ENCODE measurements around the gene SPR. TPM values are rescaled to one million over a fixed set of nuclear protein-coding genes. Genes with fewer than 3 reads are reported as not detected.

SPR gene
- total RNA-seq, 1 experiment from 2014 or later, result 29.9 TPM

GRCh38 chr2:72915320-72915906, 28.2 kb downstream of the SPR start:
- no peak for DNase-seq (ENCODE audit: low read depth)

DNA sequence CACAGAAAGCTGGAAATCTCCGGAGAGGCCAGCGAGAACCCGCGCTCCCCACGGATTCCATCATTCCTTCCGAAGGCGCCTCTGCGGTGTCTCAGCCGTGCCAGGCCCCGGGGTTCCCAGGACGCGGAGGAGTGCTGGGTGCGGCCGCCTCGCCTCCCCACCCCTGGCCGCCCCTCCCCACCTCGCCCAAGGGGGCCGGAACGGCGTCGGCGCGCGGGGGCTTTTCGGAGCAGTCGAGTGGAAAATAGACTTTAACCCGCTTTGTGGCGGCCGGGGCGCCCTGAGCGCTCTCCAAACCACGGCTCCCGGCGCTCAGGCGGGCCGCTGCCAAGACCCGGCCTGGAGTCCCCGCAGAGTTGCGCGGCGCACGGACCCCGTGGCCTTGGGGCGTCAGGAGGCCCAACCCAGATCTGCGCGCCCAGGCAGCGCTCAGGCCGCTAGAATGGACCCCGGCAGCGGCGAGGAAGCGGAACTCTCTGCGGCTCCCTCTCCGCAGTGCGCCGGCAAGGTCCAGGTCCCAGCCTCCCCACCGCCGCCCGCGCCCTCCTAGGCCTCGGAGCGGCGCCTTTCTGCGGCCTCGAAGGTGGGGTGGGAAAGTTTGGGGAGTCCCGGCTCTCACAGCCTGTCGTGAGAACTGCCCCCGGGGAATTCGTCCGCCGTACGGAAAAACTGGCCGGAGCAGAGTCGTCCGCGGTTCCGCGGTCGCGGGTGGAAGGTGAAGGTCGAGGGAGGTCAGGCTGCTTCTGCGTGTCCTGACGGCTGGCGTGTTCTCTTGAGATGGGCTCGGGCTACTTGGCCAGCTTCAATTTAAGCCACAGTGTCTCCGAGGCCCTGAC, 28.9 kb downstream of the SPR start:
- DNase-seq (ENCODE audit: low read depth), result peak; percentile 56

DNA sequence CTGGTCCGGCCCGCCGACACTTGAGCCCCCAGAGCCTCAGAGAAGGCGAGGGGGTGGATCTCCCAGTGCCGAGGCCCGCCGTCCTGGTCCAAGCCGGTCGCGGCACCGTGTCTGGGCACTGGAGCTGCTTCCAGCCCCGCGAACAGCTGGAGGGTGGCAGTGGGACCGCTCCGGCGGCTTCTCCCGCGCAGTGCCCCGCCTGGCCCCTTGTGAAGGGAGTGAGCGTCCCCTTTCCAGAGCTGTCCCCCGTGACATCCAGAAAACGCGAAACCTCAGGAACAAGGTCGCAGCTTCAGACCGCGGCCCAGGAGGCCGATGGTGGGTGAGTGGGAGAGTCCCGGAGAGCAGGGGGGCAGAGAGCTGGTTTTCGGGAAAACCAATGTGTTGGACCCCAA, 29.5 kb downstream of the SPR start:
- DNase-seq (ENCODE audit: low read depth), result no peak

DNA sequence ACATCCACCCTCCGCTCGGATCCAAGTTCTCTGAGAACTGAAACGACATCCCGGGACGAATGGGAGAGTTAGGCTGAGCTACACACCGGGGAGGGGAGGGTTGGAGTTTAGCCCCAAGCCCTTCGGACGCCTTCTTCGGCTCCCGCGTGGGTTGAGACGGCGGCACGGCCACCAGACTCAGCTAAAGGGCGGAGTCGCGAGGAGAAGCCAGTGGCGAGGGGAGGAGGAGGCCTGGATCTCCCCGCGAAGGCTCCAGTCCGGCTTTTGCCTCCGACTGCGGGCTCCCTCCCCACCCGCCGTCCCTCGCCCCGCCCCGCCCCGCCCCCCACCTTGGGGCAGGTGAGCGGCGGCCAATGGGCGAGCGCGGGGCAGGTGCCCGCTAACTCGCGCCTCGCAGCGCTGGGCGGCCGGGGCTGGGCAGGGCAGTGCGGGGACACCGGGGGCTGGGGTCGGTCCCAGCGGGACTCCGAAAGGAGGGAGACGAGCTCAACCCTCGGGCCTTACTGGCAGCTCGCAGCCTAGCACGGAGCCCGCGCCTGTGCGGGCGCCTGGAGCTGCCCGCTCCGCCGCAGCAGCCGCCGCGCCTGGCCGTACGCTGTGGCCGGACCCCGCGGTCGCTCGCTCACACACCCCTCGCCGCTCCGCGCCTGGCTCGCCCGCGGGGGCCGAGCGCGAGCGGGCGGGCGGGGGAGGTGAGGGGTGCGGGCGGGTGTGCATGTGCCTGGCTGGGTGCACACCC, 30.1 kb downstream of the SPR start, which contains the start of gene EMX1:
Gene EMX1 (plus strand): TSS at position 382 of the 739 bp plus-strand sequence. CDS start 334 bp downstream, at position 716.
- DNase-seq (ENCODE audit: low read depth), result peak; percentile 62

DNA sequence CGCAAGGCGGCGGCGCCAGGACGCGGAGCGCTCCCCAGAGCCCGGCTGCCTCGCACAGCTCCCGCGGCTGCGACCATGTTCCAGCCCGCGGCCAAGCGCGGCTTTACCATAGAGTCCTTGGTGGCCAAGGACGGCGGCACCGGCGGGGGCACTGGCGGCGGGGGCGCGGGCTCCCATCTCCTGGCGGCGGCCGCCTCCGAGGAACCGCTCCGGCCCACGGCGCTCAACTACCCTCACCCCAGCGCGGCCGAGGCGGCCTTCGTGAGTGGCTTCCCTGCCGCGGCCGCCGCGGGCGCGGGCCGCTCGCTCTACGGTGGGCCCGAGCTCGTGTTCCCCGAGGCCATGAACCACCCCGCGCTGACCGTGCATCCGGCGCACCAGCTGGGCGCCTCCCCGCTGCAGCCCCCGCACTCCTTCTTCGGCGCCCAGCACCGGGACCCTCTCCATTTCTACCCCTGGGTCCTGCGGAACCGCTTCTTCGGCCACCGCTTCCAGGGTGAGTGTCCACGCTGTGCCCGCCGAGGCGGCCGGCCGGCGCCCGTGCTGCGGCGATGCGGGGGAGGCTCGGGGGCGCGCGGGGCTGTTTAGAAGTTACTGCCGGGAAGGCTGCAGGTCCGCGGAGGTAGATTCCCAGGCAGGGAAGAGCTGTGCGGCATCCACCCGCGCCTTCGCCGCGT, 30.8 kb downstream of the SPR start:
- DNase-seq (ENCODE audit: low read depth), result no peak

DNA sequence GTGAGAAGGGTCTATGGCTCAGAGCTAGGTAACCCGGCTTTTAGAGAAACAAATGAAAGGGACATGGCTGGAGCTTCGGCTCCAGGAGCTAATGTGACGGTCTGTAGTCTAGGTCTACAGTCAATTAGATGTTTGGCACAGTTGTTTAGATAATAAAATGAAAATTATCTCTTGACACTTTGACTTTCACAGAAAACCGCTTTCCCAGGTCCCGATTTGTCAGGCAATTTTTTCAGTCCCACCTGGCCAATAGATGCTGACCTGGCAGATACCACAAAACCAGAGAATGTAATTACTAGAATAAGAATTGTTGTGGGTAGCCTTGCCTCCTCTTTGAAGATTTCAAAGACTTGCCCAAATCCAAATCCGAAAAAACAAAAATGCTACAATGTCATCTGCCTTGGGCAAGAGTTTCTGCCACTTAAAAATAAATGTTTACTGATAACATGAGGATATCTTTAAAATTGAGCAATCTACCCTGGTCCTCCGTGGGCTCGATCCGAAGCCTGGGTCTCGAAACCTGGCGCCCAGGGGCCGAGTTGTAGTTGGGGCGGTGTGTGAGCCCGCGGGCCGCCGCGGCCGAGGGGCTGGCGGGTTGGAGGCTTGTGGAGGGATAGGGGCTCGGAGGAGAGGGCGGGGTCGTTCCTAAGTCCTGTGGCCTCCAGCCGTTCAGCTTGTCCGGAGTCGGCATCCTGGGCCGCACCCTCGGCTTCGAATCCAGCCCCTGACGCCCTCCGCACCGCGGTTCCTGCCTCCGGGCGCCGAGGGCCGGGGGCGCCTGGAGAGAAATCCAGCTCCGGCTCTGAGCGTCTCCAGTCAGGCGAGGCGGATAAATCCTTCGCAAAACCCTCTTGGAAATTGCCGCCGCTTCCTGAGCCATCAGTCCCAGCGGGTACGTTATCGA, 32.5 kb downstream of the SPR start:
- DNase-seq (ENCODE audit: low read depth), result no peak

DNA sequence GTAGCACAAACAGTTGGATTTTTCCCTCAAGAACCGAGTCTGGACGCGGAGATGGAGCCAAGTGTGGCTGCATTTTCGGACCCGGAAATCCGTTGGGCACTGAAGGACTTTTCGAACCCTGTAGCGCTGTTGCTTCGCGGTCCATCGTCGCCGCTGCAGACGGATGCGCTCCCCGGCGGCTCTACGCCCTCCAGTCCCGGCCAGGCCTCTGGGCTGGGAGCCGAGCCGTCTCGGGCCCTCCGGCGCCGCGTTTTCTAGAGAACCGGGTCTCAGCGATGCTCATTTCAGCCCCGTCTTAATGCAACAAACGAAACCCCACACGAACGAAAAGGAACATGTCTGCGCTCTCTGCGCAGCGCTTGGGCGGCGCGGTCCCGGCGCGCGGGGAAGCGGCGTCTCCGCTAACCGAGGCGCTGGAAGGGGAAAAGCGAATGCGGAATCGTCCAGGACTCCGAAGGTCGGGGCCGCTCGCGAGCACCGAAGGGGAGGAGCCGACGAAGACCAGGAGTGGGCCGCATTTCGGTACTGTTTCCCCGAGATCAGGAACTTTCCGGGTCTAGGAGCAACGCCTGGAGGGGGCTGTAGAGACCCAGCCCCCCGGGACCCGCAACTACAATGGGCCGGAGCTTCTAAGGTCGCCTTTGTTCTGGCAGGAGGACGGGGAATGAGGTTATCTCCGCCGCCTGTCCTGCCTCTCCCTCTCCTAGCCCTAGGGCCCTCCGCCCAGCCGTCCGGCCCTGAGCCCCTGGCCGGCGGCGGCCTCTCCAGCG, 33.3 kb downstream of the SPR start:
- DNase-seq (ENCODE audit: low read depth), result peak; percentile 22

DNA sequence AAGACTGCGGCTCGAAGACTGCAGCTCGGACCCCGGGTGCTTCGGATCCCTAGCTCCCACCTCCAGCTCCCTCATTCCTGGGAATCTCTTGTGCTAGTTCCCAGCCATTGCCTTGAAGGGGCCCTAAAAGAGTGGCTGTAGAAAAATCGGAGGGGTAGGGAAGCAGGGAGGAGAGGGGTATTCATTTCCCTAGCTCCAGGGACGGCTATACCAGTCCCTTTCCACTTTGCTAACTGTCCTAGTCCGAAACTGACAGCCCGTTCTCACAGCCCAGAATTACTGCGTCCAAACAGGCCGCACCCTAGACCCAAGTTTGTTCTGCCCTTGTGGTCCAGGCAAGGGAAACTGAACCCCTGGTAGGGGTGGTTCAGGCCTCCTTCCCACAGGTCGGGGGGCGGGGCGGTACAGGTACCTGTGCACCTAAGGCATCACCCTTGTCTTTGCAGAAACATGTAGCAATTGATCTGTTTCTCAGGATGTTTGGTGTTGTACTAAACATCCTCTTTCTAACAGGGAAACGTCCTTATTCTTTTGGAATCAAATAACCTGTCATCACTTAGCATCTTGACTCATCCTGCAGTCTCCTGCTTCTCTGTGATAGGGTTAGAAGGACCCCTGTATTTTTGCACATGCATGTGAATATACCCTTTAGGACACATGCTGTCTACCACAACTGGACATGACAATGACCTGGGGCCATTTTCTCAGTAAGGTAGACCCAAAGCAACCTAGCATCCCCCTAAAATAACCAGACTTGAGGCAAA, 34.1 kb downstream of the SPR start:
- no peak for DNase-seq (ENCODE audit: low read depth)

- DNase-seq (ENCODE audit: low read depth), result no peak
Observed at GRCh38 chr2:72921853-72922252, 34.6 kb downstream of the SPR start.

DNA sequence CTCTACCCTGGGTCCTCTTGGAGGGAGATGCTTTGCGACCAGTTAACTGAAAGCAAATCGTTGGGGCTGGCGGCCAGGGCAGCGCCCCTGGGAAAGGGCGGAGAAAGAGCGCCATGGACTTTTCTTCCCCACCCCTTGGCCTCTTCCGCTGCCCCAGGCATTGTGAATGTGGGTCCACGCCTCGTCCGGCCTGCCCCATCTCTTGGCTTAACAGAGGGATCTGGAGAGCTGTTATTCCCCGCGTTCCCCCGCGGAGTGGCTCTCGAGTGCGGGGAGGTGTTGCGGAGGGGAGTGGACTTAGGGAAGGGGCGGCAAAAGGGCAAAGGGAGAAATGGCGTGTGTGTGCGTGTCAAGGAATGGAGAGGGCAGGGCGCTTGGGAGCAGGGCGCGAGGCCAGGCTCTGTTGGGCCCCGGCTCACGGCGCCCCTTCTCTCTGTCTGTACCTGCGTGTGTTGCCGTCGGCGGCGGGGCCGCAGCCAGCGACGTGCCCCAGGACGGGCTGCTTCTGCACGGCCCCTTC, 36.7 kb downstream of the SPR start:
- DNase-seq (ENCODE audit: low read depth), result no peak

- no peak for DNase-seq (ENCODE audit: low read depth)
Observed at GRCh38 chr2:72924353-72925240, 37.4 kb downstream of the SPR start.

- DNase-seq (ENCODE audit: low read depth), result no peak
Observed at GRCh38 chr2:72925328-72925943, 38.2 kb downstream of the SPR start.

DNA sequence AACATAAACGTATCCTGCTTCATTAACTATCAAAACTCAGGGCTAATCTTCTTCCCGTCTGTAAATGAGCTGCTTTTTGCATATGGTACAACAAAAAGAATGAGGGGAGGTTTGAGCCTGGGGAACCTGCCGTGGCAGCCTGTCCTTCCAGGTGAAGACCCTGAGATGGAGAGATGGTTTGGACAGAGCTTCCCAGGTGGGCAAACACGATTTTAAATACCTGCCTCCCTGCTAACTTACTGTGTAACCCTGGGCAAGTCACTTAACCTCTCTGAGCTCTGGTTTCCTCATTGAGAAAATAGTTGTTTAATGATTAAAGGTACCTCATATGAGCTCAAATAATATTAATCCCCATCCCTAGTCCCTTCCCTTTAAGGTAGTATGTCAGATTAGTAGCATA, 39.2 kb downstream of the SPR start:
- no peak for DNase-seq (ENCODE audit: low read depth)

DNA sequence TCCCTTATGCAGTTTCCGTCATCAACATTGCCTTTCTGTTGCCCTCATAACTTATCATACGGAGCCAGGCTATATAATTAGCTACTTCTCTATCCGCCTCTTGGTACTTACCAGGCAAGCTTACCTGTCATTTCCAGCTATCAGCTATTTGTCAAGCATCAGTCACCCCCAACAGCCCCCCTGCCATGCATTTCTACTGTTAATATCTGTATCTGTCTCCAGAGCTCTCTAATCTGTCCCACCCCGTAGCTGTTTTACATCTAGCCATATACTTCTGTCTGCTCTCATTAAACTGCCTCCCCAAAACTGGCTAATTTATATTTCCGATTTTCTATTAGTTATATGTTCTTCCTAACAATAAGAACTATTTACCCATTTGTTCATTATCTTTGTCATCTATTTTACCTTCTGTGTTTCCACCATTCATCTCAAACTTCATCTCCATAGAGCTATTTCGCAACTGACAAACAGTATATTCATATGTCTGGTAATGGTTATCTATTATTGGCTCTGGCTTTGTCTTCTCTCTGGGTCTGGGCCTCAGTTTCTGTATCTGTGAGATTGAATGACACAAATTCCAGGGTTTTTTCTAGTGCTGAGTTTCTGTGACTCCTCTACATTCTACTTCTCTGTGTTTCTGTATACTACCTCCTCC, 39.7 kb downstream of the SPR start:
- no peak for DNase-seq (ENCODE audit: low read depth)

- DNase-seq (ENCODE audit: low read depth), result no peak
Observed at GRCh38 chr2:72927619-72928550, 40.7 kb downstream of the SPR start.

DNA sequence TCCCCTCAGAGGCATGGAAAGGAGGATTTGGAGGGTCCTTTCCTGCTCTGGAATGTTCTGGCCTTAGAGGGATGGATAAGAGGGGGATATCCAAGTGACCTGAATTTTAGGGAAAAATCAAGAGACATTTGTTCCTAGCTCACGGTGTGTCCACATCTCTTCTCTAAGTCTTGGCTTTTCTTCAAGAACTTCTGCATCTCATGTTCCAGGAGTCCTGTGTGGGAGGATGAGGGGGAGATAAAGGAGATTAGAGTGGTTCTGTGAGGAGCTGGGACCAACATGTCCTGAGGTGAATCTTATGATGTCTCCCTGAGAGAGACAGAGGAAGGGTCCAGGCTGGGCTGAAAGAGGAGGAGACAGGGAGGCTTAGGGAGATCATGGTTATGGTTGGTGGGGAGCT, 41.8 kb downstream of the SPR start:
- DNase-seq (ENCODE audit: low read depth), result no peak

Data from M059J (cell line).